Cardiac fibroblast (primary cell): ENCODE results near the gene ZP1.

Source experiments
- DNase-seq, 2 donors: peaks; one replicate each; pipeline versions ENCODE4 v3.0.0 to v3.0.0-alpha.2; 2010; ENCODE audit warnings: low read depth in 2 of 2
- H3K4me3 ChIP-seq, 2 donors: replicated peaks in 1 of 2; 1 replicate in 1 of 2; 2 replicates in 1 of 2; pipeline ENCODE4 v1.5.1; 2011; ENCODE audit warnings: low read depth in 2 of 2, low read length in 2 of 2, mild to moderate bottlenecking in 2 of 2, moderate library complexity in 1 of 2
- CTCF ChIP-seq: IDR thresholded peaks from one replicate; pipeline ENCODE4 v1.5.1; 2011; ENCODE audit warnings: low read depth, mild to moderate bottlenecking, low read length, inconsistent platforms

ZP1 gene

GRCh38 chr11:60923326-60923725, 56.0 kb downstream of the ZP1 start:
- no peak for DNase-seq
- TF ChIP-seq CTCF = no peak
- H3K4me3 ChIP-seq = no peak overlapping the region

GRCh38 chr11:60923800-60924109, 56.4 kb downstream of the ZP1 start:
- no peak for TF ChIP-seq CTCF
- peak overlapping the region in 1 of 2 donors; percentile 80 for H3K4me3 ChIP-seq
- no peak for DNase-seq

GRCh38 chr11:60924110-60924905, 57.0 kb downstream of the ZP1 start, which contains the start of gene TMEM132A:
TMEM132A (plus strand) TSS chr11:60924460; CDS start chr11:60924634, 174 bp downstream.
- peak within 1 kb of the TSS; percentile 69 to 80 for H3K4me3 ChIP-seq
- DNase-seq = peak; percentile 64 to 66
- TF ChIP-seq CTCF = no peak
